PFSK-1 (cell line): ENCODE results near the gene AKR1E2.

Source experiments
- FOXP2 ChIP-seq: optimal IDR thresholded peaks from 2 replicates; pipeline ENCODE3; 2011; ENCODE audit warnings: borderline replicate concordance, control low read depth, inconsistent platforms; ENCODE audit not compliant: insufficient read depth; ENCODE audit errors: extremely low read length, extremely low read depth
- POLR2AphosphoS5 ChIP-seq: IDR thresholded peaks from 2 replicates; pipeline ENCODE4 v1.6.1; 2012; ENCODE audit warnings: low read depth, mild to moderate bottlenecking, control low read depth, low read length, moderate library complexity
- REST ChIP-seq, 2 experiments: IDR thresholded peaks; 2 replicates each; pipeline versions ENCODE4 v1.6.1 to v1.8.0; 2011 to 2012; ENCODE audit warnings: low read depth in 2 of 2, low read length in 2 of 2, control low read depth in 1 of 2, inconsistent platforms in 1 of 2, mild to moderate bottlenecking in 1 of 2, moderate library complexity in 1 of 2; ENCODE audit not compliant: insufficient read depth in 1 of 2
- SIN3A ChIP-seq: IDR thresholded peaks from 2 replicates; pipeline ENCODE4 v1.6.1; 2012; ENCODE audit warnings: mild to moderate bottlenecking, low read length, moderate library complexity, borderline replicate concordance; ENCODE audit not compliant: insufficient read depth
- TAF1 ChIP-seq: IDR thresholded peaks from 2 replicates; pipeline ENCODE4 v1.6.1; 2012; ENCODE audit warnings: low read length, control low read depth, borderline replicate concordance; ENCODE audit not compliant: insufficient read depth

GRCh38 chr10:4892681-4893080 lies 66.7 kb downstream of the AKR1E2 start:
- TF ChIP-seq POLR2AphosphoS5: no peak
- no peak for TF ChIP-seq REST (IDR thresholded peaks at IDR 0.05; ENCODE audit: insufficient read depth in 1 of 2, low read depth in 2 of 2, low read length in 2 of 2)
- TF ChIP-seq TAF1: no peak
- no peak for TF ChIP-seq SIN3A
- TF ChIP-seq FOXP2: no peak
